HG03439 (cell line): Measurements from ENCODE around the gene CNOT4.
"Not testable (repeated sequence)": the region's sequence is repeated elsewhere in the genome, so short reads cannot be mapped to it uniquely, and the experiment has no call there.

ENCODE experiments used
- ATAC-seq: cut with Tn5 transposase; IDR thresholded peaks from one replicate; pipeline ENCODE4 v1.9.1; 2021; ENCODE audit warnings: mild to moderate bottlenecking, moderate library complexity; ENCODE audit not compliant: unreplicated experiment

Gene CNOT4

DNA sequence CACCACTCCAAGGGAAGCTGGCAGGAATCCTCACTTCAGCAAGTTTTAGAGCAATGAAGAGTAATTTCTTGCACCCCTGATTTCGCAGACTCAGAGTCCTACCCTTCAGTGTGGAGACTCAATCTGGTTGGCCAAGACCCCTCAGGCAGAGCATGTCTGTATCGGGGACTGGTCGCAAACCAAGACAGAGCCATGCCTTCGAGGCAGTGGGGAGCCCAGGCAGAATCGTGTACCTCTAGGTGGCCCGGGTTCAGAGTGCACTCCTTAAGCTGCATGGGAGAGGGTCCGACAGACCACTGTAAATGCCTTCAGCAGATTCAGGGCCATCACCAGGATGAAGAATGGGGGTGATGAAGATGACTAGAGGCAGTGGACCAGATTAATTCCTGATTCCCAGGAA, 181.4 kb downstream of the CNOT4 start:
- ATAC-seq, result no peak

DNA sequence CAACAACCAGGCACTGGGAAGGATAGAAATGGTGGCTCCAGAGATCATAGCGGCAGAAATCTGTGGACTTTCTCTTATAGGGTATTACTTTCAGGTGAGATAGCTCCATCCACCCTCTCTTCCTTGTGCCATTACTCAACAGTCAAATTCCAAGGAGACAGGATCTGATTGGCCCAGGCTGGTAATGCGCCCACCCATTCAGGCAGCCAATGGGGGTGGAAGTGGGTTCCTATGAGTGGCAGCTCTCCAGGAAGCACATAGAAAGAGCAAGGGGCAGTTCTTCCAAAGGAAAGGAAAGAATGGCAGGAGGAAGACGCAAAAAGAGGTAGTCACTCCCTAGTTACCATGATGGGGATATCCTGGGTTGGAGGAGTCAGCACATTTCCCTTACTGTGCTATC, 181.8 kb downstream of the CNOT4 start:
- no peak for ATAC-seq

DNA sequence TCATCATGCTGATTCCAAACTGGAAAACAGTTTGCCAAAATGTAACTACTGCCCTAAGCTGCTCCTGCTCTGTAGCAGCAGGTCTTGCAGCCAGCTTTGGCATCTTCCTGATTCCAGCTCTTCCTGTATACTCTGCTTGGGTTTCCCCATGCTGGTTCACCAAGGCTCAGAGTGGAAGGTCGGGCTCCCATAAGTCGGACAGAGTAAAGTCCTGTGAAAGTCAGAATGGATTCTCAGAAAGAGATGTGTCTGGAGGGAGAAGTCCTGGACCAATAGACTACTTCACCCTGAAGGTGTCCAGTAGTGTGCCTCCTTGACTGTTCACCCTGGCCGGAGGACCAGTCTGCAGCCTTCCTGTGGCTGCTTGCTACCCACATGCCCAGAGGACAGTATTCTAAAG, 182.4 kb downstream of the CNOT4 start:
- ATAC-seq, result no peak

DNA sequence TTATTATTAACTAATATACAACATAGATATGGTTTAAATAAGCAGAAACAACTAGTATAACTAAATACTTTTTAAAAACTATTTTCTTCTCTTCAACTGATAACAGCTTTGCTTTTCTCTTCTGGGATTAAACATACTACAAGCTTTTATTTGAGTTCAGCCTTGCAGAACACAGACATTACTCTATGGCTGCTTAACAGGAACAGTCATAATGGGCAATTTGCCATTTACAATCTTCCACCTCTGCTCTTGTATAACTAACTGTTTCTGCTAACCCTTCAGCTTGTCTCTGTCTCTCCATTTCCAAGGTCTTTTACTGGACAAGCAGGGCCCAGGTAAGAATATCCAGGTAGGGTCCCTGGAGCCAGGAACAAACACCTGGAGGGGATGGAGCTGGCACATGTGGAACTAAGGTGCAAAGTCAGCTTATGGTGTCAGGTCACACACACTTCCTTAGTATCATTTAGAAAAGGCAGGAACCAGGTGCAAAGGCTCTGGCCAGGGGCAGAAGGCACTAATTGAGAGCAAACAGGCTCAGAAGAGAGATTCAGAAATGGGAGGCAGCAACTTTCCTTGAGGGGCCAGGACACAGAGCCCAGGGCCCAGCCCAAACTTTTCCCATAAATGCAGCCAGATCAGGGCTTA, 183.1 kb downstream of the CNOT4 start:
- no peak for ATAC-seq

DNA sequence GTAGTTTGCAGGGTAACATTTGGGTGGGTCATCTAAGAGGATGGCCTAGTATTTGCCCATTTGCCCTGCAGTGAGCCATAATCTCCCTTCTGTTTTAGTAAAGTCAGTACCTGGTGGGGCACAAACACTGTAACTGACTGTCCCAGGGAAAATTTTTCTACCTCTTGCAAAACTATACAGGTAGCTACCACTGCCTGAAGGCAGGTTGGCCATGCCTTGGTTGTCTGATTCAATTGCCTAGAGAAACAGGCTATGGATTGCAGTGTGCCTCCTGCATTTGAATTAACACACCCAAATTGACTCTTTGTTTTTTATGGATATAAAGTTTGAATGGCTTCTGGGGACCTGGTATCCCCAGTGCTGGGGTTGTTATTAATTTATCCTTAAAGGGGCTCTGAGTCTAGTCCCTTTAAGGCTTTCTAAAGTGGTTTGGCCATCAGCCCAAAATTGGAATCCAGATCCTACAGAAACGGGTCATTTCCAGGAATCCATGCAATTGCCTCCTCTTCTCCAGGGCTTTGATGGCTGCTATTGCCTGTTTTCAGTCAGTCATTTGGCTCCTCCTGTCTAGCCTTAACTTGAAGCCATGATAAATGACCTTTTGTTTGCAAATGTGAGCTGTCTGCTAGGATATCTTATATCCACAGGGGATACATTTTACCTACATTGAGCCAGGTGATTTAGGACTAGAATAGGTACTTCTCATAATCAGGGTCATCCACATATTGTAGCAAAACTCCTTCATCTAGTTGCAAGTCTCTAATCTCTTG, 187.1 kb downstream of the CNOT4 start:
- ATAC-seq, result no peak

DNA sequence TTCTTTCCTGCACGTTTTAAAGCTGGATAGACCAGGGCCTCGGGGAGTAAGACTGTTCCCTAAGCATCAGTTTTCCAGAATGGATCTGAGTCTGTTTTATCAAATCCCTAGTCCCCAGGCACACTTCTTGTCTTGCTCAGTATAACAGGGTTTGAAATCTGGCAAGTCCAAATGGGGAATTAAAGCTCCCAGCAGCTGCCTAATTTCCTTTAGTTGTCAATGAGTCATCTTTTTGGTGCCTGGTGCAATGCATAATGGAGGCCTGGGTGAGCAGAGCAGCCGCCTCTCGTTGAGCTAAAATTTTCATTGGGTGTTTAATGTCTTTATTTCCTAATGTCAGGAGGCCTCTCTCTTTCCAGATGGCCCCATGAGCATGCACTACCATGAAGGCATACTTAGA, 188.3 kb downstream of the CNOT4 start:
- ATAC-seq, result no peak

DNA sequence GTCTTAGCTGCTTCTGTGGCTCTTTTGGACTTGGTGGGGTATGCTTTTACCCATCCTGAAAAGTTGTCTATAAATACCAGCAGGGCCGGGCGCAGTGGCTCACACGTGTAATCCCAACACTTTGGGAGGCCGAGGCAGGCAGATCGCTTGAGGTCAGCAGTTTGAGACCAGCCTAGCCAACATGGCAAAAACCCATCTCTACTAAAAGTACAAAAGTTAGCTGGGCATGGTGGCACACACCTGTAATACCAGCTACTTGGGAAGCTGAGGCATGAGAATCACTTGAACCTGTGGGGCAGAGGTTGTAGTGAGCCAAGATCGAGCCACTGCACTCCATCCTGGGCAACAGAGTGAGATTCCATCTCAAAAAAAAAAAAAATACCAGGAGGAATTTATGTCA, 188.9 kb downstream of the CNOT4 start:
- not testable (repeated sequence) for ATAC-seq

DNA sequence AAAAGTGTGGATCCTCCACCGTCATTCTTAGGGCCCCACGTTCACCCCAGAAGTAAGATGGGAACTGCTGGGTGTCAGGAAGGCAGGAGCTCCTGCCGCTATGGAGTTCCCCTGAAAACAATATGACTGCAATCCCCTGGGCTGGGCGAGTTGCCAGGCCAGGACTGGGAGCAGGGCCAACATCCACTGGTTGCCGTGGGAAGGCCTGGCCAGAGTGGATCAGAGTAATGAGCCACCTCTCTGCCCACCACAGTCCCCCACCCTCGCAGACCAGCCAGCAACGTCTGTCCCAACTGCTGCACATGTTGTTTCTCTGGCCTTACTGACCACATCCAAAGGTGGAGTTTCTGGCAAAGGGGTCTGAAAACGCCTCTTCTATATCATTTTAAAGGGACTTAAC, 189.6 kb downstream of the CNOT4 start:
- no peak for ATAC-seq

DNA sequence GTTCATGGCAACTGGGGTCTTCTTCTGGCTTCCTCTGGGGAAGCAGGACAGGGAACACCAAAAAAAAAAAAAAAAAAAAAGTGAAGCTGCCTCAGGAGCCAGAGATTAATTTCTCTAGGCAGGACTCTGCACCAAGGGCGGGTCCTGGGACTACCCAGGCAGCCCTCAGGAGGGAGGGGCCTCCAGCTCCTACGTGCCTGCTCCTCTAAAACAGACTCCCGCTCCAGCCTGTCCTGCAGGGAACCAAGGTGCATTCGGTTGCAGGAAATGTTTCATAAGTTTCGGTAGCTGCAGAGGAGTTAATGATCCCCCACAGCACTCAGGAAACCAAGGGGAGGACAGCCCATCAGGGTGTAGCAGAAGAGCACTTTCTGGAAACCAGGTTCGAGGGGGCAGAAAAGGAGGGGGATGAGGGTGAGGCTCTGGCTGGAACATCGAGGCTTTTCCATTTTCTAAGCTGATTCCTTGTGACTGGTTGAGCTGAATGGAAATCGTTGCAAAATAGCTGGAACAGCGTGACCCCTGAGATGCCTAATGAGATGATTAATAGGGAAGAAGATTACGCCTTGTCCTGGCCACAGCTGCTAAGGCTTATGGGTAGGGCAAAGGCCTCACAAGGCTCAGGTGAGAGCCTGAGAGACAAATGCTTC, 192.1 kb downstream of the CNOT4 start:
- no peak for ATAC-seq

DNA sequence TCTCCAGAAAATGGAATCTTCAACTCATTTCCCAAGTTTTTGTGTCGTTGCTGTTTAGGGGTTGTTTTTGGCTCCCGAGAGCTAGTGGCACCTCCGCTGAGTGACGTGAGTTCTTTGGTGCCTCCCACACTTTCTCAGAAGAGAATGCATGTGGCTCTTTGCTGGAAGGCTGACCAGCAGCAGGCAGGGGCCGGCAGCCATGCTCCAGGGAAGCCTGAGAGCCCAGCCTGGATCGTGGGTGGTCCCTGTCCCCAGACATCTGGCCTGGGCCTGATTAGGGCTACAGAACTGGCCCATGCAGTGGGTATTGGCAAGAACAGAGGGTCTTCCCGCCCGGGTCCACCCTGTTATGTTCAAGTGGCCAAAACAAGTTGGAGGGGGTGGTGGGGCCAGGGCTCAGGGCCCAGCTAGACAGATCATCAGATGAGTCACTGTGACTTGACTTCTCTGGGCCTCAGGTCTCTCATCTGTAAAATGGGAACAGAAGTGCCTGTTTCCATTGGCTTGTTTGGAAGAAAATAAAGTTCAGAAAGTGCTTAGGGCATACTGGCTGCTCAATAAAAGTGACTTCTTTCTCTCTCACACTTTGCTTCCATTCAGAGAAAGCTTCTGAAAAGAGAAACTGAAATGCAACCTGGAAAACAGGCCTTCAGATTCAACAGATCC, 193.1 kb downstream of the CNOT4 start:
- no peak for ATAC-seq

DNA sequence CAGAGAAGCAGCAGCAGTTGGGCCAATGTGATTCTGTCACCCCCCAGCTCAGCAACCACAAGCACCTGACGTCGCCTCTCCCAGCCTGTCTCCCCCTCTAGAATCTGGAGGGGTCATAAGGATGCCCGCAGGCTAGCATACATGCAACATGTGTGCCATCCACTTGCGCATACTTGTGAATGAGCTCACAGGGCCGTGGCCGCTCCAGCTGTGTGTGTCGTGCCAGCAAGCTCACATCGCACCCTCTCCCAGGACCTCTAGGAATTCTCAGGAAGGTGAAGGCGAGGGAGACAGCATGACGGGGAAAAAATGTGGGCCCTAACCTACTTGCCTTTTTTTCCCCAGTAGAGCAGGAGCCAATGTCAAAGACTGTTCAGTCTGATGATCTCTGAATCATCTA, 195.9 kb downstream of the CNOT4 start:
- ATAC-seq, result no peak
